Activated CD8-positive, alpha-beta T cell treated with anti-CD3 and anti-CD28 coated beads, Interleukin-2, amount 10 ng/mL, durations not matched to agents 7 days and 5 days (primary cell): ENCODE data around the gene KBTBD3. TPM values are rescaled to one million over a fixed set of nuclear protein-coding genes. Genes with fewer than 3 reads are reported as not detected.
"Not testable (repeated sequence)": the region's sequence is repeated elsewhere in the genome, so short reads cannot be mapped to it uniquely, and the experiment has no call there.

ENCODE experiments used
- ATAC-seq: fragments of 150-1000 bp; cut with Tn5 transposase; one replicate; pipeline ENCODE4 v1.10.0; 2021; ENCODE audit warnings: moderate library complexity
- CTCF ChIA-PET: fragments of 350-600 bp; sonication (Branson Sonifier 250); formaldehyde crosslinking; loops from one replicate; lab custom pipeline; 2021; ENCODE audit warnings: antibody characterized with exemption; lab: Charles Lee
- POLR2A ChIA-PET: fragments of 350-600 bp; sonication (Branson Sonifier 250); formaldehyde crosslinking; loops from one replicate; lab custom pipeline; 2021; ENCODE audit warnings: antibody characterized with exemption; lab: Charles Lee
- DNase-seq: peaks from one replicate; pipeline ENCODE4 v3.0.0-alpha.2; 2020
- H3K27ac Mint-ChIP-seq: one replicate; pipeline ENCODE4 v1.8.0; 2021; ENCODE audit warnings: mild to moderate bottlenecking, mixed read lengths
- H3K27me3 Mint-ChIP-seq: one replicate; pipeline ENCODE4 v1.8.0; 2021; ENCODE audit warnings: low read depth, mixed read lengths
- H3K36me3 Mint-ChIP-seq: one replicate; pipeline ENCODE4 v1.8.0; 2021; ENCODE audit warnings: low read depth, mixed read lengths
- H3K4me1 Mint-ChIP-seq: one replicate; pipeline ENCODE4 v1.8.0; 2021; ENCODE audit warnings: low read depth, mixed read lengths
- H3K4me3 Mint-ChIP-seq: one replicate; pipeline ENCODE4 v1.8.0; 2021; ENCODE audit warnings: mild to moderate bottlenecking, mixed read lengths
- H3K9me3 Mint-ChIP-seq: one replicate; pipeline ENCODE4 v1.8.0; 2022; ENCODE audit warnings: mixed read lengths; ENCODE audit not compliant: insufficient read depth
- total RNA-seq, 2 experiments: library from RNA; stranded (reverse); gene quantifications; one replicate each; pipeline ENCODE4 v1.2.3, GENCODE V29; 2021

KBTBD3 gene
- total RNA-seq, 2 experiments from 2014 or later: 6.2 to 7.7 TPM

DNA sequence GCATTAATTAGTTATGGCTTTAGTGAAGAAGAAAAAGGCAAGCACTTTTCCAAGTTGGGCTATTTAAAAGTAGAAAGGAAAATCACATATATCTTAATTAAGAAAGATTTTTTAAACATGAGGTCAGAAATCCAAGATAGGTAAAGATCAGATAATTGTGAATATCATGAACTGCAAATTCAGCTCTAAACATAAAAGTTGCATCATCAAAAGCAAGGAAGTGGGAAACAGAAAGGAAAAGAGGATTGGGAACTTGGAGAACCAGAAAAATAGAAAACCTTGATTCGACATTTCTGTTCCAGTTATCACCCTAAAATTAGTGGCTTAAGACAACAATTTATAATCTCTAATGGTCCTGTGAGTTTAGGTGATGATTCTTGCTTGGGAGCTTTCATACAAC lies 17.5 kb downstream of the KBTBD3 start:
- Mint-ChIP-seq H3K36me3 (peaks cover 5% of the 10 kb centered on the region), H3K27ac (no peak overlapping the region), H3K27me3 (no peaks in the 10 kb centered on the region), H3K4me1 (peaks cover 11% of the 10 kb centered on the region), H3K9me3 (no peaks in the 10 kb centered on the region), H3K4me3 (no peak overlapping the region)
- ATAC-seq (no peak), DNase-seq (no peak)
- CTCF ChIA-PET: interaction anchor here (1.8 kb wide), 1 partner anchor 17 kb away, joined by 7 read pairs; the partner anchor contains the start of genes AASDHPPT and KBTBD3
- POLR2A ChIA-PET: no interaction called here

DNA sequence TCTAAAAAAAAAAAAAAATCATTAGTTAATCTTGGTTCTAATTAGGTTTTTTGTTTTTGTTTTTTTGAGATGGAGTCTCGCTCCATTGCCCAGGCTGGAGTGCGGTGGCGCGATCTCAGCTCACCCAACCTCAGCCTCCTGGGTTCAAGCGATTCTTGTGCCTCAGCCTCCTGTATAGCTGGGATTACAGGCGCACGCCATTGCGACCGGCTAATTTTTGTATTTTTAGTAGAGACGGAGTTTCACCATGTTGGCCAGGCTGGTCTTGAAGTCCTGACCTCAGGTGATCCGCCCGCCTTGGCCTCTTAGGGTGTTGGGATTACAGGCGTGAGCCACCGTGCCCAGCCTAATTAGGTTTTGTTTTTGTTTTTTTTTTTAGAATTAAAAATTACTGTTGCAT lies 18.8 kb downstream of the KBTBD3 start:
- peaks cover 11% of the 10 kb centered on the region for H3K4me1 Mint-ChIP-seq
- H3K27me3 Mint-ChIP-seq, CTCF ChIA-PET, ATAC-seq, DNase-seq, H3K36me3 Mint-ChIP-seq, H3K27ac Mint-ChIP-seq, POLR2A ChIA-PET, H3K9me3 Mint-ChIP-seq, H3K4me3 Mint-ChIP-seq: not testable (repeated sequence)

DNA sequence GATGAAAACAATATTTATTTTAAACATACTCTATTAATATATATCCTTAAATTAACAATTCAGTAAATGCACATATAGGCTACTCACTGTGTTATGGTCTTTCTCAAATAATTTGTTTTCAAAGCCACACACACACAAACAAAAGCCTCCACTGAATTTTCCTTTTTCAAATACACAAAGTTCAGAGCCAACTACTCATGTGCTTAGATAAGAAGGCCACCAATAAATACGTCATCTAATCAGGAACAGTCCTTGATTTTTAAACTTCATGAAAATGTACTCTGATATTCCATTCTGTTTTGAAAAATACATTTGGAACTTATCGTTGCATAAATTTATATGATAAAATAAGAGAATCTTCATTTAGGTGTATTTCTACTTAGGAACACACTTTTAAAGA lies 26.0 kb downstream of the KBTBD3 start:
- ATAC-seq (no peak), DNase-seq (no peak)
- Mint-ChIP-seq H3K9me3 (no peaks in the 10 kb centered on the region), H3K4me3 (no peak overlapping the region), H3K27me3 (peaks cover 6% of the 10 kb centered on the region), H3K36me3 (no peaks in the 10 kb centered on the region), H3K27ac (no peak overlapping the region), H3K4me1 (no peaks in the 10 kb centered on the region)
- ChIA-PET CTCF (no interaction called here), POLR2A (no interaction called here)

DNA sequence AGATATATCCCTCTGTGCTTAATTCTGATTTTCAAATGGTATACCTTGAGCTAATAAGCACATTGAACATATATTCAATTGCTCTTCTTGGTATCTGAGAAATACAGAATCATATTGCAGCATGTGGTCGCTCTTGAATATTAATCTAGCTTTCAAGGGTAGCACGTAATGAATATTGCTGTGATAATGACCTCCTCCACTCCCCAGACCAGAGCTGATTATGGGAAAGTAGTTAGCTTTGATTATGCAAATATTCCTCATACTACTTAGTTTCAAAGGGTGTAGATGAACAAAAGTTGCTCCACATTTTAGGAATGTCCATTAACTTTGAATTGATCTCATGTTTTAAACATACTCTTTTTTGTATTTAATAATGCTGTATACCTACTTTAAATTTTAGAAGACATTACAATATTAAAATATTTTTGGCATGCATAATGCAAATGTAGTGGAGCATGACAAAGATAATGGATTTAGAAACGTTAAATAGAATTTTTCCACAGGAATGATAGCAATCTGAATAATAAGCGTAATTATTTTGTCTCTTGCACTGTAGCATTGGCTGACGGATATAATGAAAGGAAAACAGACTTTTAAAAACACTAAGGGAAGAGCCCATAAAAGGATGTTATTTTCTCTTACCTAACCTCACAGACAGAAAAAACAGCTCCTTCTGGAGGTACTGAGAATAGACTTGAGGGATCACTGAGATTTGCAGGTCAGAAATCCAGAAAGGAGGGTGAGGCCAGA lies 27.2 kb downstream of the KBTBD3 start:
- CTCF ChIA-PET: interaction anchor here (1.1 to 1.5 kb wide), 3 partner anchors 8 to 27 kb away, joined by 3 read pairs; partner anchors contain the start of genes AASDHPPT and KBTBD3

DNA sequence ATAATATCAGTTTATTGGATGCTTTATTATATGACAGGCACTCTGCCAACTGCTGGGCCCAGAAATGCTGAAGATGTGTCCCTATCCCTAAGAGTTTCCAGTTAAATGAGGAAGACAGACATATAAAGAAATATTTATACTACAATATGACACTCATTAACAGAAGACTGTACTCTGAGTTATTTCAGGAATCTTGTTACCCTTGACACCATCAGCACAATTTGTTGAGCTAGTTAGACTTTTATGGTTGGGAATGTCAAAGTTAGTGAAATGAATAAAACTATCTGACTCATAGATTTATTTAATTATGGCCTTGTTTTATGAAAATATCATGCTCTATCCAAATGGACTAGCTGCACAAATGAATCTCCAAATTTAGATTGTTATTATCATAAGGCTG lies 29.5 kb downstream of the KBTBD3 start:
- Mint-ChIP-seq H3K27me3 (peaks cover 16% of the 10 kb centered on the region), H3K27ac (no peak overlapping the region), H3K4me3 (no peak overlapping the region), H3K9me3 (no peaks in the 10 kb centered on the region), H3K36me3 (no peaks in the 10 kb centered on the region), H3K4me1 (no peaks in the 10 kb centered on the region)
- ATAC-seq (no peak), DNase-seq (no peak)
- ChIA-PET POLR2A (no interaction called here), CTCF (no interaction called here)

More for the DNA sequence above, 27.2 kb downstream of the KBTBD3 start:
- DNase-seq (no peak), ATAC-seq (no peak)
- Mint-ChIP-seq H3K27ac (no peak overlapping the region), H3K9me3 (no peaks in the 10 kb centered on the region), H3K4me3 (no peak overlapping the region), H3K27me3 (peaks cover 10% of the 10 kb centered on the region), H3K36me3 (no peaks in the 10 kb centered on the region), H3K4me1 (no peaks in the 10 kb centered on the region)
- POLR2A ChIA-PET: no interaction called here

DNA sequence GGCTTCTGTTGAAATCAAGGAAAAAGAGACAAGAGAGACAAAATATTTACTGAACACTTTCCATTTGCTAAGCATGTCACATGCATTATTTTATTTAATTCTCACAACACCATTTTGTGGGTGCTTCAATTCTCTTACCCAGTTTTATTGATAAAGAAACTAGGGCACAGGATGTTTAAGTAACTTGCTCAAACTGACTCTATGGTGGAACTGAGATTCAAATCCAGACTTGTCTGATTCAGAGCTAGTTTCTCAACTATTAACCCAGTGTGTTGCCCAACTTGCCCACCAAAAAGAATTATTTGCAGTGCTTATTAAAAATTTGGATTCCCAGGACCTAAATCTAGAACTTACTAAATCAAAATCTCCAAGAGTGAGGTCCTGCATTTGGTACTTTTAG lies 33.6 kb downstream of the KBTBD3 start:
- POLR2A ChIA-PET: no interaction called here
- CTCF ChIA-PET: no interaction called here
- peaks cover 14% of the 10 kb centered on the region for H3K27me3 Mint-ChIP-seq

DNA sequence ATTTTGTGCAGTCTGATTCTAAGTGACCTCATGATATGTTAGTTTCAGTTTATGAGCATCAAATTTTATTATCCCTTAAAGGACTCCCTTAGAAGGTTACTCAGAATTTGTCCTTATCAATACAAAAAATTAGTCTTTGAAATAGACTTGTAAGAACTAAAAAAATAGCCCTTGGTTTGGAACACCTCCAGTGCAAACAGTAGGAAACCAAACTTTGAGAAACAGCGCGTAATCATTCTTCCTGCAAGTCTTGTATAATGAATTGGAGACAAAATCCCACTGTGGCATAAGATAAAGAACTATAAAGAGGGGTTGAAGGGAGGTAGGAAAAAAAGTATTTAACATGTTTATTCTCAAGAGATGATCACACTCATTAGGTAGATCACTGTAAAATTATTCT lies 44.3 kb downstream of the KBTBD3 start:
- DNase-seq: no peak
- Mint-ChIP-seq H3K4me3 (no peak overlapping the region), H3K27ac (no peak overlapping the region), H3K4me1 (no peaks in the 10 kb centered on the region), H3K9me3 (no peaks in the 10 kb centered on the region), H3K36me3 (no peaks in the 10 kb centered on the region), H3K27me3 (peaks cover 24% of the 10 kb centered on the region)
- POLR2A ChIA-PET: no interaction called here
- no peak for ATAC-seq
- CTCF ChIA-PET: no interaction called here

More for the DNA sequence above, 33.6 kb downstream of the KBTBD3 start:
- no peak overlapping the region for H3K4me3 Mint-ChIP-seq
- DNase-seq (no peak), ATAC-seq (no peak)
- H3K36me3 Mint-ChIP-seq: no peaks in the 10 kb centered on the region
- H3K27ac Mint-ChIP-seq: no peak overlapping the region
- no peaks in the 10 kb centered on the region for H3K4me1 Mint-ChIP-seq
- H3K9me3 Mint-ChIP-seq: no peaks in the 10 kb centered on the region

DNA sequence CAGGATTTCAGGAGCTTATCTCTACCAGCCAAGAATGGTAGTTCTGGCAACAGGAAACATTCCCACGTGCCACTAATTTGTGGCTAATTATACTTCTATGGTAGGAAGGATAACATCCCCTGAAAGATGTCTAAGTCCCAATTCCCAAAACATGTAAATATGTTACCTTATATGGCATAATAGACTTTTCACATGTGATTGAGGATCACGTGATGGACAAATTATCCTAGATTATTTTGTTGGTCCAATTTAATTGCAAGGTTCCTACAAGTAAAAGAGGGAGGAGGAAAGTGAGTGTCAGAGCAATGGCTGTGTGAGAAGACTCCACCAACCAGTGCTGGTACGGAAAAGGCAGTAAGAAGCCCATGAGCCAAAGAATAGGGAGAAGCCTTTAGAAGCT lies 45.2 kb downstream of the KBTBD3 start:
- ATAC-seq (no peak), DNase-seq (no peak)
- POLR2A ChIA-PET: no interaction called here
- Mint-ChIP-seq H3K27me3 (peaks cover 24% of the 10 kb centered on the region), H3K36me3 (no peaks in the 10 kb centered on the region), H3K27ac (no peak overlapping the region), H3K4me3 (no peak overlapping the region), H3K9me3 (no peaks in the 10 kb centered on the region), H3K4me1 (no peaks in the 10 kb centered on the region)
- CTCF ChIA-PET: no interaction called here

DNA sequence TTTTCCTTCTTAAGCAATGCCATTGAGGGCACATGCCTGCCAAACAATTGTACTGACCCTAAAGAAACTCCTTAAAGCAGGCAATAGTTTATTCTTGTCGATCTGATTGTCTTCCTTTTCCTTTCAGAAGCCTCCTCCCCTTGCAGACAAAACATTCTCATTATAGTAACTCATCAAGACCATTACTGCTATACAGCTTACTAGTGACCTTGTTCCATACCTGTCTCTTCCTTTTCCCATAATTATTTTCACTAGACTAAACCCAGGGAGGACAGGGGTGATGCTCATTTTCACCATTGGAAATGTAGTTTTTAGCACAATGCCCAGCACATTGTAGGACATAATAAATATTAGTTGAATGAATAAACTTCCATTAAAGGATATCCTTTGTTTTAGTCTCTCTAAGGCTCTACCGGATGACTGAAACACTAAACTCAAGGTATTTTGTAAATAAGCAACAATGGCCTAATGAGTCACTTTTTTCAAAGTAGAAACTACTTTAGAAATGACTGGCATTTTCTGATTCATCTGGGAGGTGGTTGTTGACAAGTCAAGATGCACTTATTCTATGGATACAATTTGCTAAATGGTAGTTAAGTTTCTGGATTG lies 45.8 kb downstream of the KBTBD3 start:
- POLR2A ChIA-PET: no interaction called here
- Mint-ChIP-seq H3K27ac (no peak overlapping the region), H3K36me3 (no peaks in the 10 kb centered on the region), H3K9me3 (no peaks in the 10 kb centered on the region), H3K4me3 (no peak overlapping the region), H3K27me3 (peaks cover 24% of the 10 kb centered on the region), H3K4me1 (no peaks in the 10 kb centered on the region)
- ATAC-seq (no peak), DNase-seq (no peak)
- CTCF ChIA-PET: interaction anchor here (1.8 kb wide), 1 partner anchor 13 kb away, joined by 4 read pairs; no protein-coding TSS in a partner anchor

DNA sequence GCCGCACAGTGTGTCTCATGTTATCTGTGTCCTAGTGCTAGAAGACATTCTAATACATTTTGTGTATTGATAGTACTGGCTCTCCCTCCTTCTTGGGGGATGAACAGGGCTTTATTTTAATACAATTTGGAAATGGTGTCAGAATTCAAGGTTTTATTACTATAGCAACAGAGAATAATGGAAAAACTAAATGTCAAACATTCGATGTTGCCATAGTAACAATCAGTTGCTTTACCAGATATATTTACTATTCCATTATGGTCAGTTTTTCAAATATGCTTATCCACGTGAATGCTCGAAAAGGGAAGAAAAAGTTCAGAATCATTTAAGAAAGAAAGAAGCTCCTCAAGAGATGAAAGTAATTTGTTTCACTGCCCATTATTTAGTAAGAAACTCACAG lies 46.5 kb downstream of the KBTBD3 start:
- no peaks in the 10 kb centered on the region for H3K9me3 Mint-ChIP-seq
- H3K27ac Mint-ChIP-seq: no peak overlapping the region
- no peaks in the 10 kb centered on the region for H3K36me3 Mint-ChIP-seq
- DNase-seq (no peak), ATAC-seq (no peak)
- peaks cover 24% of the 10 kb centered on the region for H3K27me3 Mint-ChIP-seq
- POLR2A ChIA-PET: no interaction called here
- H3K4me1 Mint-ChIP-seq: no peaks in the 10 kb centered on the region
- no peak overlapping the region for H3K4me3 Mint-ChIP-seq
- CTCF ChIA-PET: interaction anchor here (1.8 kb wide), 1 partner anchor 13 kb away, joined by 4 read pairs; no protein-coding TSS in a partner anchor

DNA sequence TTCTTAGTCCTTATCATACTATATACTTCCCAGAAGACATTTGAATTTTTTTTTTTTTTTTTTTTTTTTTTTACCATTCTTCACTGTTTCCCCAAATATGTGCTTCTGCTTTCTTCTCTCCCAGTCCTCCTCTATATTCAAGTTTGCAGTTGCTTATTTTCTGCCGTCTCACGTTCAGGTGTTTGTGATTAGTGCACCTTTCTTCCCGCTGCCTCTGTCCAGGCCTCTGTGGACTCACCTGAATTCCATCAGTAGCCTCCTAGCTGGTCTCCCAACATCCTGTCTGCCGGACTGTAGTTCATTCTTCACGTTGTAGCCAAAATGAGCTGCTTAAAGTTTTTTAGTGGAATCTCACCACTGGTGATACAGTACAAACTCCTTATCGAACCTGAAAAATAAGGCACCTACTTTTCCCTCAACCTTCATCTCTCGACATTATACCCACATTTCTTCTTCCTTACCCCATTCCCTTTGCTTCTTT lies 54.3 kb downstream of the KBTBD3 start:
- Mint-ChIP-seq H3K27ac (peak overlapping the region; percentile 87), H3K4me3 (peak overlapping the region; percentile 91), H3K4me1 (peaks cover 35% of the 10 kb centered on the region), H3K9me3 (no peaks in the 10 kb centered on the region), H3K27me3 (peaks cover 7% of the 10 kb centered on the region), H3K36me3 (peaks cover 20% of the 10 kb centered on the region)
- CTCF ChIA-PET: interaction anchor here (1.8 kb wide), 1 partner anchor 64 kb away, joined by 5 read pairs; no protein-coding TSS in a partner anchor
- ATAC-seq: no peak
- POLR2A ChIA-PET: interaction anchor here (1.2 kb wide), 1 partner anchor 54 kb away, joined by 4 read pairs; the partner anchor contains the start of genes AASDHPPT and KBTBD3
- DNase-seq: no peak
